Measurements from ENCODE around the gene ARSI.
"Not testable (repeated sequence)": the region's sequence is repeated elsewhere in the genome, so short reads cannot be mapped to it uniquely, and the experiment has no call there.

Gene ARSI

GRCh38 chr5:150265870-150266383, 36.8 kb downstream of the ARSI start:
- no peak for DNase-seq (ENCODE audit: low read depth in 2 of 2)

- DNase-seq (ENCODE audit: low read depth in 2 of 2): no peak
Observed at GRCh38 chr5:150264667-150265603, 37.8 kb downstream of the ARSI start.

- DNase-seq (ENCODE audit: low read depth in 2 of 2): no peak
Observed at GRCh38 chr5:150263801-150264621, 38.7 kb downstream of the ARSI start.

GRCh38 chr5:150263375-150263775, 39.3 kb downstream of the ARSI start:
- no peak for DNase-seq (ENCODE audit: low read depth in 2 of 2)

- DNase-seq (ENCODE audit: low read depth in 2 of 2): no peak
Observed at GRCh38 chr5:150262502-150262901, 40.2 kb downstream of the ARSI start.

GRCh38 chr5:150261231-150261630, 41.5 kb downstream of the ARSI start:
- DNase-seq (ENCODE audit: low read depth in 2 of 2): no peak

- no peak for DNase-seq (ENCODE audit: low read depth in 2 of 2)
Observed at GRCh38 chr5:150258130-150258529, 44.6 kb downstream of the ARSI start.

- no peak for DNase-seq (ENCODE audit: low read depth in 2 of 2)
Observed at GRCh38 chr5:150257424-150257823, 45.3 kb downstream of the ARSI start.

- no peak for DNase-seq (ENCODE audit: low read depth in 2 of 2)
Observed at GRCh38 chr5:150256410-150257064, 46.2 kb downstream of the ARSI start.

GRCh38 chr5:150255659-150256409, 46.9 kb downstream of the ARSI start:
- DNase-seq (ENCODE audit: low read depth in 2 of 2): no peak

- no peak for DNase-seq (ENCODE audit: low read depth in 2 of 2)
Observed at GRCh38 chr5:150254774-150255173, 47.9 kb downstream of the ARSI start.

- no peak for DNase-seq (ENCODE audit: low read depth in 2 of 2)
Observed at GRCh38 chr5:150254363-150254762, 48.3 kb downstream of the ARSI start.

- no peak for DNase-seq (ENCODE audit: low read depth in 2 of 2)
Observed at GRCh38 chr5:150253416-150254208, 49.1 kb downstream of the ARSI start.

- DNase-seq (ENCODE audit: low read depth in 2 of 2): no peak
Observed at GRCh38 chr5:150252489-150252888, 50.2 kb downstream of the ARSI start.

- DNase-seq (ENCODE audit: low read depth in 2 of 2): no peak
Observed at GRCh38 chr5:150251504-150251903, 51.2 kb downstream of the ARSI start.

GRCh38 chr5:150249744-150250143, 53.0 kb downstream of the ARSI start:
- no peak for DNase-seq (ENCODE audit: low read depth in 2 of 2)

- no peak for DNase-seq (ENCODE audit: low read depth in 2 of 2)
Observed at GRCh38 chr5:150248946-150249345, 53.8 kb downstream of the ARSI start.

- not testable (repeated sequence) for DNase-seq (ENCODE audit: low read depth in 2 of 2)
Observed at GRCh38 chr5:150248493-150248892, 54.2 kb downstream of the ARSI start.

- no peak for DNase-seq (ENCODE audit: low read depth in 2 of 2)
Observed at GRCh38 chr5:150247726-150248125, 55.0 kb downstream of the ARSI start.

- no peak for DNase-seq (ENCODE audit: low read depth in 2 of 2)
Observed at GRCh38 chr5:150246835-150247234, 55.9 kb downstream of the ARSI start.

Data from stimulated activated CD4-positive, alpha-beta T cell treated with anti-CD3 and anti-CD28 coated beads, Interleukin-12 subunit alpha, Interleukin-12 subunit beta, amount 100 ng/mL, for 24 hours (primary cell).